Mesothelial cell of epicardium (in vitro differentiated cells): Measurements from ENCODE around the gene AGFG1. TPM values are rescaled to one million over a fixed set of nuclear protein-coding genes. Genes with fewer than 3 reads are reported as not detected.

Experiments used
- DNase-seq, 2 experiments: peaks; one replicate each; pipeline ENCODE4 v3.0.0; 2021; ENCODE audit warnings: low spot score in 2 of 2; ENCODE audit not compliant: unreplicated experiment in 2 of 2
- H3K27ac Mint-ChIP-seq: 2 replicates; pipeline ENCODE4 v1.8.0; 2021; ENCODE audit warnings: mixed read lengths
- H3K27me3 Mint-ChIP-seq: 2 replicates; pipeline ENCODE4 v1.8.0; 2021; ENCODE audit warnings: low read depth, mixed read lengths
- H3K36me3 Mint-ChIP-seq: 2 replicates; pipeline ENCODE4 v1.8.0; 2021; ENCODE audit warnings: mixed read lengths
- H3K4me1 Mint-ChIP-seq: 2 replicates; pipeline ENCODE4 v1.8.0; 2021; ENCODE audit warnings: mixed read lengths
- H3K4me3 Mint-ChIP-seq: 2 replicates; pipeline ENCODE4 v1.8.0; 2021; ENCODE audit warnings: mild to moderate bottlenecking, moderate library complexity, mixed read lengths
- H3K9me3 Mint-ChIP-seq: 2 replicates; pipeline ENCODE4 v1.8.0; 2021; ENCODE audit warnings: mixed read lengths
- CTCF ChIP-seq: fragments of 200-600 bp; sonication (generic); IDR thresholded peaks from one replicate; pipeline ENCODE4 v1.5.0; 2021; ENCODE audit warnings: antibody characterized with exemption; ENCODE audit not compliant: unreplicated experiment
- total RNA-seq: library from RNA; stranded (reverse); gene quantifications from 3 replicates; pipeline ENCODE4 v1.2.1, GENCODE V29; 2021

Gene AGFG1
- total RNA-seq, result 59.3 to 62.5 TPM (median 60.9 TPM) in 3 replicates

DNA sequence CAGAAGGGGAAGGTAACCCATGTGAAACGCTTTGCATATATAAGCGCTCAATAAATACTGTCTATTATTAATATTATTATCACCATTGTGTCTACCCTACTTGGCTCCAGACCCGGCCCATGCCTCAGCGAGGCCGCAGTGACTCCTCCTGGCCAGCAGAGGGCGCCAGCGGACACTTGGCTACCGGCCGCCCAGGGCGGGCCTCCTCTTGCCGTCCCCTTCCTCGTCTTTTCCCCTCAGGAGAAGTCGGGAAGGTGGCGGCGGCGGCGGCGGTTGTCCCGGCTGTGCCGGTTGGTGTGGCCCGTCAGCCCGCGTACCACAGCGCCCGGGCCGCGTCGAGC is at the start of gene AGFG1:
TSS of gene AGFG1 (plus strand) at position 233 of the 341 bp plus-strand sequence. CDS start 266 bp downstream, outside the sequence.
- peak; percentile 90 for TF ChIP-seq CTCF
- H3K27me3 Mint-ChIP-seq, result no peaks in the 10 kb centered on the region
- DNase-seq, result peak; percentile 69 to 95
- H3K4me1 Mint-ChIP-seq, result peaks cover 19% of the 10 kb centered on the region
- no peaks in the 10 kb centered on the region for H3K9me3 Mint-ChIP-seq
- H3K27ac Mint-ChIP-seq, result peak within 1 kb of the TSS; percentile 86
- H3K4me3 Mint-ChIP-seq, result peak within 1 kb of the TSS; percentile 76
- H3K36me3 Mint-ChIP-seq, result no peaks in the 10 kb centered on the region

DNA sequence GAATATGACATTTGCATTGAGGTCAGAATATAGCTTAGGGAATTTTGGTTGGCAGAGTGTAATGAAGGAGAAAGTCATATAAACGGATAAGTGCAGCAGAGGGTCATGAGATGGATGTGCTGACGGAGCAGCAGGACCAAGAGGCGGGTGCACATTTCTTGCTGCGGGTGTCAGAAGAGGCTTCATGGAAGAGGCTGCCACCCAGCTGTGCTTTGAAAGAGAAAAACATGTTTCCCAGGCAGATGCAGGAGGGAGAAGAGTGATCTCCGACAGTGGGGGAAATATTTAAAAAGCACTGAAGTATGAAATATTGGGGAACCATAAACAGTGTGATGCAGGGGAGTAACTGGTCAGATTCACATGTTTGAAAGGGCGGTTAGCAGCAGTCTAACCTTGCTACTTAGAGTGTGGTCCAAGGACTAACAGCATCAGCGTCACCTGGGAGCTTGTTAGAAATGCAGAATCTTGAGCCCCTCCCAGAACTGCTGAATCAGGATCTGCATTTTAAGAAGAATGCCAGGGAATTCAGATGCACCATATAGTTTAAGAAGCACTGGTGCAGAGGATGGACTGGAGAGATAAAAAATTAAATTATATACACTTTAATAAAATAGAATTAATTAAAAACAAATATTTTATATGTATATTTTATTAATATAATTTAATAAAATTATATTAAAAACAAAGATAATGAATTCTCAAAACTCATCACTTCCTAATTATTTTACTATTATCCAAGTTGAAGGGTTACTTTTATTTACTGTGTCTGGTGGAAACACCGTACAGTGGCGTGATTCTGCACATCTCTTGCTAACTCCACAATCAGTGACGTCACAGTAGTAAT is 48.1 kb upstream of the AGFG1 start:
- Mint-ChIP-seq H3K36me3 (no peaks in the 10 kb centered on the region), H3K9me3 (no peaks in the 10 kb centered on the region), H3K27me3 (no peaks in the 10 kb centered on the region), H3K27ac (no peak overlapping the region), H3K4me3 (no peak overlapping the region), H3K4me1 (no peaks in the 10 kb centered on the region)
- DNase-seq, result no peak
- no peak for TF ChIP-seq CTCF

DNA sequence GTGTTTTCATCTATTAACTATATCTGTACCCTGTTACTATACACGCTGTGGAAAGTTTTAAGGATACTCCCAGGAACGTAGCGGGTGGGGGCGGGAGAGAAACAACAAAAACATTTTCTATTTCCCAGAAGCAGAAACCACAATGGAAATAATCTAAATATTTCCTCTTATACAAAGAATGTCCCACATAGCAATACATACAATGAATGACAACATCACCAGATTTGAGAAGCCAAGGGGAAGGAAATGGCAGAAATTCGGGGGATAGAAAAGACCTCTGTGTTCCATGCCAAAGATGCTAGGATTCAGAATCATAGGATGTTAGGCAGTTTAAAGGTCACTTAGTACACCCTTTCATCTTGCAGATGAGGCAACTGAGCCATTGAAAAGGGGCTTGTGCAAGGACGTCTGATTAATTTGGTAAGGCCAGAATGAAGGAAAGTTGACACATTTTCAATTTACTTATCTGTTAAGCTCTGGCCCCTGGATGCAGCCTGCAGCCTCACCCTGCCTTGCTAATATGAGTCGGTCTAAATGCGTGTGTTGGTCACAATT is 43.1 kb upstream of the AGFG1 start:
- Mint-ChIP-seq H3K27ac (no peak overlapping the region), H3K36me3 (peaks cover 10% of the 10 kb centered on the region), H3K4me1 (no peaks in the 10 kb centered on the region), H3K27me3 (no peaks in the 10 kb centered on the region), H3K9me3 (peaks cover 11% of the 10 kb centered on the region), H3K4me3 (no peak overlapping the region)
- no peak for TF ChIP-seq CTCF
- DNase-seq, result no peak

DNA sequence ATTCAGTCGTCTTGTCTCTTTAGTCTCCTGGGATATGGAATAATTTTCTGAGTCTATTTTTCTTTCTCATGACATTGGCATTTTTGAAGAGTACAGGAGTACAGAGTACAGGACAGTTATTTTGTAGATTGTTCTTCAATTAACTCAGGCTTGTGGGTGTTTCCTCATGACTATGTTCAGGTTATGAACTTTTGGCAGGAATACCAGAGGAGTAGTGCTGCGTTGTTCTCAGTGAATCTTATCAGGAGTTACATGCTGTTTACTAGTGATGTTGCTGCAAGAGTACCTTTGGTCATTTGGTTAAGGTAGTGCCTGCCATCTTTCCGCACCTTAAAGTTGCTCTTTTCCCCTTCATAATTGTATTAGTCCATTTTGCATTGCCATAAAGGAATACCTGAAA is 41.3 kb upstream of the AGFG1 start:
- Mint-ChIP-seq H3K4me3 (no peak overlapping the region), H3K27ac (no peak overlapping the region), H3K36me3 (peaks cover 10% of the 10 kb centered on the region), H3K4me1 (no peaks in the 10 kb centered on the region), H3K9me3 (peaks cover 11% of the 10 kb centered on the region), H3K27me3 (no peaks in the 10 kb centered on the region)
- DNase-seq, result no peak
- TF ChIP-seq CTCF, result no peak

DNA sequence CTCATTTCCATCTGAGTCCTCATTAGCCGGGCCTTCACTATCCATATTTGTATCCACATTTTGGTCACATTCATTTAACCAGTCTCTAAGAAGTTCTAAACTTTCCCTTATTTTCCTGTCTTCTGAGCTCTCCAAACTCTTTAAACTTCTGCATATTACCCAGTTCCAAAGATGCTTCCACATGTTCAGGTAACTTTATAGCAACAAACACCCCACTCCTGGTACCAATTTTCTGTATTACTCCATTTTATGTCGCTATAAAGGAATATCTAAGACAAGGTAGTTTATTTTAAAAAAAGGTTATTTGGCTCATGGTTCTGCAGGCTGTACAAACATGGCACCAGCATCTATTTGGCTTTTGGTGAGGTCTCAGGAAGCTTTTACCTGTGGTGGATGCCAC is 38.8 kb upstream of the AGFG1 start:
- peaks cover 10% of the 10 kb centered on the region for H3K36me3 Mint-ChIP-seq
- peaks cover 11% of the 10 kb centered on the region for H3K9me3 Mint-ChIP-seq
- TF ChIP-seq CTCF, result no peak
- H3K27me3 Mint-ChIP-seq, result no peaks in the 10 kb centered on the region
- no peak overlapping the region for H3K27ac Mint-ChIP-seq
- no peaks in the 10 kb centered on the region for H3K4me1 Mint-ChIP-seq
- no peak overlapping the region for H3K4me3 Mint-ChIP-seq
- no peak for DNase-seq
